ENCODE data around the gene SNRNP40. TPM values are rescaled to one million over a fixed set of nuclear protein-coding genes. Genes with fewer than 3 reads are reported as not detected.

Gene SNRNP40
- total and polyA plus RNA-seq, 8 donors: 8.7 to 20.5 (median 15.5) TPM

DNA sequence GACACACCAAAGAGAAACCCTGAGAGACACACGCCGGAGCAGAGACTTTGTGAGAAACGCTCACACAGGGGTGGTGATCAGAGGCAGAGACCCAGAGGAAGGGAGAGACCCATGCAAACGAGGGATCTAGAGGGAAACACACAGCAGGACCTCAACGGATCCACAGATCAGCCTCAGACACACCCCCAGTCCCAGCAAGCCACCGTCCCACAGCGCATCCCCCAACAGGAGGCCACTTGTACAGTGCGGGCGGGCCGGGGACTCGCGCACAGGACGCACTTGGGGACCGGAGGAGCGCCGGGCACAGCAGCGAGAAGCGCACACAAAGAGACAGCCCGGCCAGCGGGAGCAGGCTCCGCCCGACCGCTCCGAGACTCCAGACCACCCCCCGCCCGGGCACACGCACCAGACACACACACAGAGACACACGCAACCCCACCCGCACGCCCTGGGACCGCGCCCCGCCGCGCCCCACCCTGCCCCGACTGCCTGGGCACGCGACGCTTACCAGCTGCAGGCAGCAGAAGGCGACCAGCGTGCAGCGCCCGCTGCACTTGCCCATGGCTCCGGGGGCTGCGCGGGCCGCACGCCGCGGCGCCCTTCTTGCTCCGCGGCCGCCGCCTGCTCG lies 57.5 kb downstream of the SNRNP40 start:
- peak in 2 of 6 donors; percentile 58 to 61 for DNase-seq
- intact Hi-C loops (cut with DNase I): no loop called here
- TF ChIP-seq, protein P1, sequence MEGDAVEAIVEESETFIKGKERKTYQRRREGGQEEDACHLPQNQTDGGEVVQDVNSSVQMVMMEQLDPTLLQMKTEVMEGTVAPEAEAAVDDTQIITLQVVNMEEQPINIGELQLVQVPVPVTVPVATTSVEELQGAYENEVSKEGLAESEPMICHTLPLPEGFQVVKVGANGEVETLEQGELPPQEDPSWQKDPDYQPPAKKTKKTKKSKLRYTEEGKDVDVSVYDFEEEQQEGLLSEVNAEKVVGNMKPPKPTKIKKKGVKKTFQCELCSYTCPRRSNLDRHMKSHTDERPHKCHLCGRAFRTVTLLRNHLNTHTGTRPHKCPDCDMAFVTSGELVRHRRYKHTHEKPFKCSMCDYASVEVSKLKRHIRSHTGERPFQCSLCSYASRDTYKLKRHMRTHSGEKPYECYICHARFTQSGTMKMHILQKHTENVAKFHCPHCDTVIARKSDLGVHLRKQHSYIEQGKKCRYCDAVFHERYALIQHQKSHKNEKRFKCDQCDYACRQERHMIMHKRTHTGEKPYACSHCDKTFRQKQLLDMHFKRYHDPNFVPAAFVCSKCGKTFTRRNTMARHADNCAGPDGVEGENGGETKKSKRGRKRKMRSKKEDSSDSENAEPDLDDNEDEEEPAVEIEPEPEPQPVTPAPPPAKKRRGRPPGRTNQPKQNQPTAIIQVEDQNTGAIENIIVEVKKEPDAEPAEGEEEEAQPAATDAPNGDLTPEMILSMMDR (IDR thresholded peaks at IDR 0.05): no peak
- Histone ChIP-seq H3K4me1 (no peaks in the 10 kb centered on the region), H3K4me3 (peak overlapping the region in 2 of 4 donors; percentile 23 to 39), H3K9me3 (no peaks in the 10 kb centered on the region), H3K27ac (no peak overlapping the region), H3K27me3 (no peaks in the 10 kb centered on the region), H3K36me3 (no peaks in the 10 kb centered on the region)
- no peak for FAIRE-seq
- WGBS, 2 donors: 1 to 2% methylated on average over 34 to 56 of the region's 56 CpGs
- peak; percentile 26 to 47 (median 34) for ATAC-seq

DNA sequence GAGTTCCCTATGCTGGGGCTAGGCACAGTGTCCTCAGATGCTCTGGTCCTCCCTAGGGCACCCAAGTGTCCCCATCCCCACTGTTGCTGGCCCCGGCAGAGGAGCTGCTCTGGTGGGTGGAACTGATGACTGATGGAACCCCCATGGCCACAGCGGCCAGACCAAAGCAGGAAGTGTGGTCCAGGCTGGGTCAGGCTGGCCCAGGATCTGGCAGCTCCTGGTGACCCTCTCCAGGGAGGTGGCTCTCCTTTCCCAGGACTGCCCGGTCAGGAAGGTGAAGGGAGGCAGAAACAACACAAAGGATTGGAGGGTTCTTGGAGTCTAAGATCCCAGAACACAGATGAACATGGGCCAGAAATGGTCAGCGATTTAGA lies 58.0 kb downstream of the SNRNP40 start:
- H3K27me3 ChIP-seq: no peaks in the 10 kb centered on the region
- TF ChIP-seq, protein P1 (IDR thresholded peaks at IDR 0.05): no peak
- no peaks in the 10 kb centered on the region for H3K4me1 ChIP-seq
- intact Hi-C loops (cut with DNase I): no loop called here
- WGBS, 2 donors: 20 to 22% methylated on average over 4 of the region's 4 CpGs
- ATAC-seq (no peak), DNase-seq (no peak), FAIRE-seq (no peak)
- no peak overlapping the region for H3K27ac ChIP-seq
- no peak overlapping the region for H3K4me3 ChIP-seq
- no peaks in the 10 kb centered on the region for H3K36me3 ChIP-seq
- no peaks in the 10 kb centered on the region for H3K9me3 ChIP-seq

DNA sequence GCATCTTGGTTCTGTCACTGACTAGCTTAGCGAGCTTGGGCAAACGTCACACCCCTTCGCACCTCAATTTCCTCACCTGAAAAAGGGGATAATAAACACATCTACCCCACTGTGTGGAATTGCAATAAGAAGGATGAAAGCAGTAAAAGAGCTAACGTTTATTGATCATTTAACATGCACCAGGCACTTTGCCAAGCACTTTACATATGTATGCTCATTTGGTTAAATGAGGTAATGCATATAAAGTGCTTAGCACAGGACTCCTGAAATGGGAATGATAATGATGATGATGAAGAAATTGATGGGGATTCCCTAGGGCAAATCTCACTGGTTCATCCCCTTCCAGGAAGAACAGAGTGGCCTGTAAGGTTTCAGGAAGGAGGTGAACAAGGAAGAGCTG lies 61.7 kb downstream of the SNRNP40 start:
- Histone ChIP-seq H3K9me3 (no peaks in the 10 kb centered on the region), H3K27me3 (no peaks in the 10 kb centered on the region), H3K4me1 (no peaks in the 10 kb centered on the region), H3K27ac (no peak overlapping the region), H3K4me3 (no peak overlapping the region), H3K36me3 (no peaks in the 10 kb centered on the region)
- DNase-seq (no peak), ATAC-seq (no peak), FAIRE-seq (no peak)
- TF ChIP-seq, protein P1 (IDR thresholded peaks at IDR 0.05): no peak
- WGBS, 2 donors: 56 to 61% methylated on average over 4 of the region's 4 CpGs
- intact Hi-C loops (cut with DNase I): no loop called here

DNA sequence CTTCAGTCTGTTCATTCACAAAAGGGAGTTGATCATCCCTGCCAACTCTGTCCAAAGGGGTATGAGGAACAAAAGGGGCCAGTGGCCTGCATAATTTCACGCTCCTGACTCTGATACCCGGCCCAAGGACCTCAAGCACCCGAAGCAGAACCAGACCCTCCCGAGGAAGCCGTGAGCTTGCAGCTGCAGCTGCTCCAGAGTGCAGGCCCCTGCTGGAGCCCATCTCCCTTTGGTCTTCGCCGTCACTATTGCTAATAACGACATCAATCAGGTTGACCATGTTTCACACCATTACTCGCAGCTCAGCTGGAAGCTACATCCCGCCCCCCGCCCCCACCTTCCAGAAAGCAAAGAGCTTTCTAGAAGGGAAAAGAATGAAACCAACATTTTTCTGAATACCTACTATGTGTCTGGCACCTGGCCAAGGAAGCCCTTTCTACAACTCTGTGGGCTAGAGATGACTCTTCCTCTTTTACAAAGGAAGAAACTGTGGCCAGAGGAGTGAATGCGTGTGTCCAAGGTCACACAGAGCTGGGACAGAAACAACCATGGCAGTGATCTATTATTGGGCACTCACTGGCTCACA lies 62.4 kb downstream of the SNRNP40 start:
- TF ChIP-seq, protein P1 (IDR thresholded peaks at IDR 0.05): no peak
- DNase-seq (no peak), ATAC-seq (no peak)

DNA sequence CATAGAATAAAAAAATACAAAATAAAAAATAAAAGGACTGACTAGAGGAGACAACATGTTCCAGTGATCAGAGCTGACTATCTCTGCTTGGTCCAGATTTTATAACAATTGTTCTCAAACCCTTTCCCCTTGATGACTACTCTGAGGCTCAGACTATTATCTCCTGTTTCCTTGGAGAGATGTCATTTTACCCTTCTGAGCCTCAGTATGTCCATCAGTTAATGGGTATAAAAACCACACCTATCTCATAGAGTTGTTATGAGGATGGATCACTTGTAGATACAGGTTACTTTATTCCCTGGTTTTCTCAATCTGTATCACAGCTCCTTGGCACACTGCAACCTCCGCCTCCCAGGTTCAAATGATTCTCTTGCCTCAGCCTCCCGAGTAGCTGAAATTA lies 63.9 kb downstream of the SNRNP40 start:
- ATAC-seq: no peak
- H3K9me3 ChIP-seq: no peaks in the 10 kb centered on the region
- TF ChIP-seq, protein P1 (IDR thresholded peaks at IDR 0.05): no peak
- no peak overlapping the region for H3K4me3 ChIP-seq
- intact Hi-C loops (cut with DNase I): no loop called here
- H3K4me1 ChIP-seq: no peaks in the 10 kb centered on the region
- no peak for DNase-seq
- H3K36me3 ChIP-seq: no peaks in the 10 kb centered on the region
- FAIRE-seq: no peak
- H3K27ac ChIP-seq: no peak overlapping the region
- WGBS, 2 donors: 78 to 91% methylated on average over 2 of the region's 2 CpGs
- H3K27me3 ChIP-seq: no peaks in the 10 kb centered on the region

More for the DNA sequence above, 62.4 kb downstream of the SNRNP40 start:
- H3K4me1 ChIP-seq: no peaks in the 10 kb centered on the region
- intact Hi-C loops (cut with DNase I): no loop called here
- no peak overlapping the region for H3K4me3 ChIP-seq
- no peaks in the 10 kb centered on the region for H3K36me3 ChIP-seq
- FAIRE-seq: no peak
- H3K27me3 ChIP-seq: no peaks in the 10 kb centered on the region
- no peaks in the 10 kb centered on the region for H3K9me3 ChIP-seq
- no peak overlapping the region for H3K27ac ChIP-seq
- WGBS, 2 donors: 58 to 62% methylated on average over 12 of the region's 12 CpGs

All from pancreas (tissue), 10 donors.